WERI-Rb-1 (cell line): Measurements from ENCODE around the gene MRPL34.

Experiments
- DNase-seq: peaks from one replicate; pipeline ENCODE4 v3.0.0-alpha.2; 2020
- H3K27ac ChIP-seq: fragments of 250-450 bp; sonication (Bioruptor Pico); 2 replicates; pipeline ENCODE4 v1.5.1; 2020; ENCODE audit warnings: mild to moderate bottlenecking, moderate library complexity
- H3K27me3 ChIP-seq: fragments of 250-450 bp; sonication (Bioruptor Pico); 2 replicates; pipeline ENCODE4 v1.5.1; 2021; ENCODE audit warnings: mild to moderate bottlenecking, low read depth, moderate library complexity; ENCODE audit not compliant: insufficient read depth, severe bottlenecking
- H3K36me3 ChIP-seq: fragments of 250-450 bp; sonication (Bioruptor Pico); 2 replicates; pipeline ENCODE4 v1.5.1; 2020; ENCODE audit warnings: mild to moderate bottlenecking, moderate library complexity
- H3K4me3 ChIP-seq: 2 replicates; pipeline ENCODE4 v1.5.1; 2011; ENCODE audit warnings: low read depth, mild to moderate bottlenecking, control low read depth, low read length
- H3K9me3 ChIP-seq: fragments of 250-450 bp; sonication (Bioruptor Pico); 2 replicates; pipeline ENCODE4 v1.5.1; 2021; ENCODE audit warnings: mild to moderate bottlenecking, moderate library complexity; ENCODE audit not compliant: severe bottlenecking
- TF ChIP-seq, protein P1 (sequence below): IDR thresholded peaks from 2 replicates; pipeline ENCODE4 v1.5.1; 2011; ENCODE audit warnings: low read depth, mild to moderate bottlenecking, control low read depth, inconsistent platforms, low read length

The MRPL34 gene

DNA sequence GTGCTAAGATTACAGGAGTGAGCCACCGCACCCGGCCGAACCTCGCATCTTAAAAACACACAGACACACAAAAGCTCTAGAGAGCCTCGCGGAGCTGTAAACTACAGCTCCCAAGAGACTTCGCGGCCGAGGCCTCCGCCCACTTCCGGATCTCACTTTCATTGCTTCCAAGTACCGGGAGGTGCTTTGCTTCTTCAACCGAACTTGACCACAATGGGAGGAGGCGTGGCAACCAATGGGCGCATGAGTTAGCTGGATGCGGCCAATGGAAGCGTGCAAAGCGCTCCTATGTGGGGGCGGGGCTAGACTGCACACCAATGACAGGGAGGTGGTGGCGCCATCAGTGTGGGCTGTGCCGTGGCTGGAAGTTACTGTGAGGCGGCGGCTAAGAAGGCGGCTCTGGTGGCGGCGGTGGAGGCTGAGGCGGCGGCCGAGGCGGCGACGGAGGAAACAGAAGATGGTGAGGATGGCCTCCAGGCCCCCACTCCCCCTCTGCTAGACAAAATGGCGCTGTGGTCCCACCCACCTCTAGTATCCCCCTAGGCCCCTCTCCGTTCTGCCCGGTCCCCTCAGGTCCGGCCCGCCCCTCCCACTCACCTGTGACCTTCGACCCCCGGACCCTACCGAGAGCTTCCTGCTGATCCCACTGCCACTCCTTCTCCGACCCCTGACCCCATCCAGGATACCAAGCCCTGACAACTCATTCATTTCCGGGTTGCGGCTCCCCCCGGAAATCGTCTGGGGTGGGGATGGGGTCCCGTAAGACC is 3.7 kb downstream of the MRPL34 start, which contains the start of gene DDA1:
Gene DDA1 (plus strand): TSS at position 366 of the 767 bp plus-strand sequence. CDS start 92 bp downstream, at position 458.
- Histone ChIP-seq H3K27me3 (no peaks in the 10 kb centered on the region), H3K36me3 (peaks cover 13% of the 10 kb centered on the region), H3K27ac (peak within 1 kb of the TSS; percentile 78), H3K9me3 (no peaks in the 10 kb centered on the region), H3K4me3 (peak within 1 kb of the TSS; percentile 97)
- TF ChIP-seq, protein P1, sequence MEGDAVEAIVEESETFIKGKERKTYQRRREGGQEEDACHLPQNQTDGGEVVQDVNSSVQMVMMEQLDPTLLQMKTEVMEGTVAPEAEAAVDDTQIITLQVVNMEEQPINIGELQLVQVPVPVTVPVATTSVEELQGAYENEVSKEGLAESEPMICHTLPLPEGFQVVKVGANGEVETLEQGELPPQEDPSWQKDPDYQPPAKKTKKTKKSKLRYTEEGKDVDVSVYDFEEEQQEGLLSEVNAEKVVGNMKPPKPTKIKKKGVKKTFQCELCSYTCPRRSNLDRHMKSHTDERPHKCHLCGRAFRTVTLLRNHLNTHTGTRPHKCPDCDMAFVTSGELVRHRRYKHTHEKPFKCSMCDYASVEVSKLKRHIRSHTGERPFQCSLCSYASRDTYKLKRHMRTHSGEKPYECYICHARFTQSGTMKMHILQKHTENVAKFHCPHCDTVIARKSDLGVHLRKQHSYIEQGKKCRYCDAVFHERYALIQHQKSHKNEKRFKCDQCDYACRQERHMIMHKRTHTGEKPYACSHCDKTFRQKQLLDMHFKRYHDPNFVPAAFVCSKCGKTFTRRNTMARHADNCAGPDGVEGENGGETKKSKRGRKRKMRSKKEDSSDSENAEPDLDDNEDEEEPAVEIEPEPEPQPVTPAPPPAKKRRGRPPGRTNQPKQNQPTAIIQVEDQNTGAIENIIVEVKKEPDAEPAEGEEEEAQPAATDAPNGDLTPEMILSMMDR: no peak
- peak; percentile 100 for DNase-seq

DNA sequence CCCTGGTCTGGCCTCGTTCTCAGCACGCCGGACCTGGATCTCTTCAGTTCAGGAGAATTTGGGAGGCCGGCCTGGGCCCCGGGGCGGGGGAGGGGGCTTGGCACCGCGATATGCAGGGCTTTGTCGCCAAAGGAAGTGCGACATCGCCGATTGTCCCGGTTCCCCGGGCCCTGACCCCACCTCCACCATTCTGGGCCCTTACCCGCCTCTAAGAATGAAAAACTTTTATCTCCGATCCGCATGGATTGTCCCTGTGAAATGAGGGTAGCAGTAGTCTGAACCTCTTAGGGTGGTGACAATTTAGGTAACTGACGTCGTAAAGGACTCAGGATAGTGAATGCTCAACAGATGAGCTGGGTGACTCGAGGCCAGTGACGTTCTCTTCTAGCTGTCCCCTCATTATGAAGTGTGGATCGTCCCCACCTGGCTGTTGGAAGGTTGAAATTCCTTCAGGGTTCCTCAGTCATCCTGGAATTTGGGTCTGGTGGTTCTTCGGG is 4.3 kb downstream of the MRPL34 start:
- TF ChIP-seq, protein P1: no peak
- H3K36me3 ChIP-seq: peaks cover 17% of the 10 kb centered on the region
- no peaks in the 10 kb centered on the region for H3K9me3 ChIP-seq
- H3K27me3 ChIP-seq: no peaks in the 10 kb centered on the region
- DNase-seq: no peak
- H3K4me3 ChIP-seq: peak overlapping the region; percentile 97
- peak overlapping the region; percentile 78 for H3K27ac ChIP-seq

DNA sequence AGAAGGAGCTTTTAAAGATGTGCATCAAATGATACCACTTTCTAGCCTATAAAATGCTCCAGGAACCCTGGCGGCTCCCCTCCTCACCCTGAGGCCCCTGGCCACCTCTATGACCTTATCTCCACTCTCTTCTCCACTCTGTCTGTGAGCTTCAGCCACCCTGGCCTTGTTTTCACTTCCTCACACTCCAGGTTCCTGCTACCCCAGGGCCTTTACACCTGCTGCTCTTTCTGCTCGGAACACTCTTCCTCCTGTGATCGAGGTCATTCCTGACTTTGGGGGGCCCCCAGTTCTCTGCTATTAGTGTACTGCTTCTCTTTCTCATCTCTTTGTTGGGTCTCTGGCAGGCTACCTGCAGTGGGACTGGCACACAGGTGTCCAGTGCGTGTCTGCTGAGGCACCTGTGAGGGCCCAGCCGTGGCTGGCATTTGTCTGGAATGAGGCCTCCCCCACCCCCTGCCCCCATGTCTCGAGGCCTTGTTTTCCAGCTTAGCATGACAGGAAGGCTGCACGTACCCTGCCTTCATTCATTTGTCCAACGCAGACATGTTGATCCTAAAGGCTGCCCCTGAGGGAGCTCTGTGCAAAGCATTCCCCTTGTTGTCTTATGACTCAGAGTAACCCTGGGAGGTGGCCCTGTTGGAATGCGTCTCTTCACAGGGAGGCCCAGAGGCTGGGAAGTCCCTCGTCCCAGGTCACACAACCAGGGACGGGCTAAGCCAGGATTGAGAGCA is 6.0 kb downstream of the MRPL34 start:
- H3K4me3 ChIP-seq: no peak overlapping the region
- H3K36me3 ChIP-seq: peaks cover 28% of the 10 kb centered on the region
- TF ChIP-seq, protein P1: no peak
- no peak for DNase-seq
- H3K9me3 ChIP-seq: no peaks in the 10 kb centered on the region
- no peak overlapping the region for H3K27ac ChIP-seq
- no peaks in the 10 kb centered on the region for H3K27me3 ChIP-seq

DNA sequence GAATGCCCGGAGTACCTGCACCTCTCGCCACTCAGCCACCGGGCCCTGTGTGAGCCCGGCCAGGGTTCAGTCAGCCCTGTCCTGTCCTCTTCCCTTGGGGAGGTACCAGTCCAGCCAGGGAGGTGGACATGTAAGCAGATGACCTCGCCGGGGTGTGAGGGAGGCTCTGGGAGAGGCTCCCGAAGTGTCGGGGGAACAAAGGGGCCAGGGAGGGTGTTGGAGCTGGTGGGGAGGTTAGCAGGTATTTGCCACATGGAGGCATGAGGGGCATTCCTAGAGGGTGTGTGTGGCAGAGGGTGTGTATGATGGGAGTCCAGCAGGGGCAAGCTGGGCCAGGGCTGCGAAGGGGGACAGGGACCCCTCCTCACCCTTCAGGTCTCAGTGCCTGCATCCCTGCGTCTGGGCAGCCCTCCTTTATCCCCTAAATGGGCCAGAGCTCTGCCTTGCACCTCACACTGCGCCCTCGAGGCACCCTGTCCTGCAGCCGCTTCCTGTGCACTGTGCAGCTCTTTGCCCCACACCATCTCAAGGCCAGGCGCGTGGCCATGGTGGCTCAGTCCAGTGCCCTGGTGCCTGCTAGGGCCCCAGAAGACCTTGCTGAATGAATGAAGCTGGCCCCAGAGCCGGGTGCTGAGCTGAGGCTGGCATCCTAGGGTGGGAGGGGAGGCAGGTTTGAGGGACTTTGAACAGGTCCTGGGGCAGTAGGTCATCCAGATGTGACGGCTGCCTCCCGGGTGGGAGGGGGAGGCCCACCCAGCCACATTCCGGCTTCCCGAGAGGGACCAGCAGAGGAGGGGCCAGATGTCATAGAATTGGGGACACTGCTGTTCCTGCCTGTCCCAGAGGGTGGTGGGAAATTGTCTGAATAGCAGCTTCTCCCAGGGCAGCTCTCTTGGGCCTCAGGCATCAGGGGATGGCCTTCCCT is 6.8 kb downstream of the MRPL34 start:
- Histone ChIP-seq H3K27me3 (no peaks in the 10 kb centered on the region), H3K27ac (no peak overlapping the region), H3K4me3 (no peak overlapping the region), H3K9me3 (no peaks in the 10 kb centered on the region), H3K36me3 (peaks cover 28% of the 10 kb centered on the region)
- TF ChIP-seq, protein P1: no peak
- no peak for DNase-seq

DNA sequence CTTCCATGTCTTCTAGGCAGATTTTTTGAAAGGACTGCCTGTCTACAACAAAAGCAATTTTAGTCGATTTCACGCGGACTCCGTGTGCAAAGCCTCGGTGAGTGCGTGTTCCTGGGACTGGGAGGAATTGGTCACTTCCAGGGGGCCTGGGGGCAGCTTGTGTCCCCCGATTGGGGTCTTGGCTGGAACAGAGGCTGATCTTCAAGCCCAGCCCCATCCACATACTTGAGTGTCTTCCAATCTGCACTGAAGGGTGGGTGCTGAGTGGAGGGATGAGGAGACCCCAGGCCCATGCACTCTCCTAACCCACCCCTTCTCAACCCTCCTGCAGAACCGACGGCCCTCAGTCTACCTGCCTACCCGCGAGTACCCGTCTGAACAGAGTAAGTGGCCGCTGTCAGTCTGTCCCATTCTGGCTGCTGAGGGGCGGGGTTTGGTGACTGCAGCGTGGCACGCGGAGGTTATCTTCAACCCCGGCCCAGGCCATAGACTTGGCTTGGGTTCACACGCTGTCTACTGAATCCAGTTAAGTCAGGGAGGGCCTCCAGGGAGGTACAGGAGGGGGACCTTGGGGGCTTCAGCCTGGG is 8.4 kb downstream of the MRPL34 start:
- Histone ChIP-seq H3K27ac (no peak overlapping the region), H3K36me3 (peaks cover 33% of the 10 kb centered on the region), H3K4me3 (no peak overlapping the region), H3K27me3 (no peaks in the 10 kb centered on the region), H3K9me3 (no peaks in the 10 kb centered on the region)
- DNase-seq: no peak
- TF ChIP-seq, protein P1: no peak
